Transverse colon (tissue), 4 donors: Measurements from ENCODE around the gene CHEK1. TPM values are rescaled to one million over a fixed set of nuclear protein-coding genes. Genes with fewer than 3 reads are reported as not detected.

Experiments used
- DNase-seq: peaks from one replicate; pipeline ENCODE4 v3.0.0-alpha.2; 2019
- H3K27ac ChIP-seq, 4 donors: fragments of 200-600 bp; sonication (generic); 2 replicates each; pipeline ENCODE4 v1.5.1; 2016 to 2018; ENCODE audit warnings: inconsistent platforms in 4 of 4
- H3K27me3 ChIP-seq: fragments of 200-600 bp; sonication (generic); 2 replicates; pipeline ENCODE4 v1.5.1; 2017; ENCODE audit warnings: inconsistent platforms
- H3K36me3 ChIP-seq, 4 donors: fragments of 200-600 bp; sonication (generic); 2 replicates each; pipeline ENCODE4 v1.5.1; 2017 to 2019; ENCODE audit warnings: inconsistent platforms in 4 of 4
- H3K4me1 ChIP-seq, 4 donors: fragments of 200-600 bp; sonication (generic); 2 replicates each; pipeline ENCODE4 v1.5.1; 2017 to 2020; ENCODE audit warnings: inconsistent platforms in 4 of 4
- H3K4me3 ChIP-seq, 4 donors: fragments of 200-600 bp; sonication (generic); 1 replicate in 1 of 4; 2 replicates in 3 of 4; pipeline versions ENCODE4 v1.5.1 to v1.6.1; 2017 to 2019; ENCODE audit warnings: inconsistent platforms in 4 of 4
- H3K9me3 ChIP-seq, 2 donors: fragments of 200-600 bp; sonication (generic); 2 replicates each; pipeline ENCODE4 v1.5.1; 2017 to 2019; ENCODE audit warnings: inconsistent platforms in 2 of 2
- EP300 ChIP-seq: sonication (generic); formaldehyde crosslinking; IDR thresholded peaks from one replicate; pipeline ENCODE4 v1.6.1; 2017; ENCODE audit warnings: antibody characterized with exemption, low read depth
- POLR2A ChIP-seq: fragments of 450-650 bp; IDR thresholded peaks from one replicate; pipeline ENCODE4 v1.6.1; 2016; ENCODE audit warnings: antibody characterized with exemption, mild to moderate bottlenecking, moderate library complexity
- POLR2AphosphoS5 ChIP-seq, 3 donors: sonication (generic); formaldehyde crosslinking; IDR thresholded peaks; one replicate each; pipeline ENCODE4 v1.6.1; 2016; ENCODE audit warnings: antibody characterized with exemption in 3 of 3
- WGBS, 2 donors: methylation state at CpG; one replicate each; pipeline ENCODE4 v1.1.5; 2018; ENCODE audit warnings: low coverage in 1 of 2; 5-methylcytosine and 5-hydroxymethylcytosine counted together
- in situ Hi-C, 4 donors: fragments of 200-750 bp; cut with MboI; loops; one replicate each; pipeline versions ENCODE4 v1.15.0 to v1.15.1; 2017; ENCODE audit warnings: low sequenced_read_pairs in 3 of 4, low pct_ligation_motif_present in 1 of 4, low pct_unique_long_range_greater_than_20kb in 1 of 4
- intact Hi-C: fragments of 100-400 bp; cut with DNase I; formaldehyde crosslinking; loops from one replicate; pipeline ENCODE4 v1.15.1; 2023; ENCODE audit warnings: low total_unique reads
- total RNA-seq, 4 donors: library from RNA; depleted of rRNA; stranded (reverse); fragments of >200 nt; gene quantifications; one replicate each; pipeline ENCODE4 v1.1.0, GENCODE V29; 2016
- TF ChIP-seq, protein P1 (sequence below), 5 experiments: fragments of 200-600 bp in 3 of 5; fragments of 450-650 bp in 2 of 5; sonication (generic) in 3 of 5; IDR thresholded peaks; 1 replicate in 2 of 5; 2 replicates in 3 of 5; pipeline ENCODE4 v1.5.1; 2016 to 2017; ENCODE audit warnings: antibody characterized with exemption in 5 of 5, inconsistent platforms in 3 of 5, mild to moderate bottlenecking in 2 of 5, moderate library complexity in 1 of 5

The CHEK1 gene
- total RNA-seq, 4 donors from 2014 or later: 0.37 to 194 (median 4.3) TPM

DNA sequence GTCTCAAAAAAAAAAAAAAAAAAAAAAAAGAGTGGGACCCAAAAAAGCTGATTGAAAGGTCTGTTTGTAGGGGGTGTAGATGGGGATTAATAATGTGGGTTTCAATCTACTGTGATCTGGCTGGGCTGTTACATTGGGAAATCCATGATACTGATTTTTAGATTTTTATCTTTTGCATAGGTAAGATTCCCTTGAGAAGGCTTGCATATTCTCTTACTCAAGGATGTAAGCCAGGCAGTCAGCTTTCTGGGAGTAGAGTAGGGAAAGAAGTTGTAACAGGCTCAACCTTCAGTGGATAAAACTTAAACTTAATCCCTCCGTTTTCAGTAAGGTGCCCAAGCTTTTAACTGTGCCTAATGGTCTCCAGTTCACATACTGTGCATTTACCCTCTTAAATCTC lies 1.9 kb upstream of the CHEK1 start:
- Histone ChIP-seq H3K4me1 (peaks cover 0 to 19% (median 17%) of the 10 kb centered on the region in 4 donors), H3K36me3 (peaks cover 0 to 35% (median 17%) of the 10 kb centered on the region in 4 donors), H3K9me3 (no peaks in the 10 kb centered on the region), H3K27ac (peak overlapping the region in 1 of 4 donors; percentile 94), H3K27me3 (no peaks in the 10 kb centered on the region), H3K4me3 (no peak overlapping the region)
- intact Hi-C loops: no loop called here
- TF ChIP-seq, protein P1, sequence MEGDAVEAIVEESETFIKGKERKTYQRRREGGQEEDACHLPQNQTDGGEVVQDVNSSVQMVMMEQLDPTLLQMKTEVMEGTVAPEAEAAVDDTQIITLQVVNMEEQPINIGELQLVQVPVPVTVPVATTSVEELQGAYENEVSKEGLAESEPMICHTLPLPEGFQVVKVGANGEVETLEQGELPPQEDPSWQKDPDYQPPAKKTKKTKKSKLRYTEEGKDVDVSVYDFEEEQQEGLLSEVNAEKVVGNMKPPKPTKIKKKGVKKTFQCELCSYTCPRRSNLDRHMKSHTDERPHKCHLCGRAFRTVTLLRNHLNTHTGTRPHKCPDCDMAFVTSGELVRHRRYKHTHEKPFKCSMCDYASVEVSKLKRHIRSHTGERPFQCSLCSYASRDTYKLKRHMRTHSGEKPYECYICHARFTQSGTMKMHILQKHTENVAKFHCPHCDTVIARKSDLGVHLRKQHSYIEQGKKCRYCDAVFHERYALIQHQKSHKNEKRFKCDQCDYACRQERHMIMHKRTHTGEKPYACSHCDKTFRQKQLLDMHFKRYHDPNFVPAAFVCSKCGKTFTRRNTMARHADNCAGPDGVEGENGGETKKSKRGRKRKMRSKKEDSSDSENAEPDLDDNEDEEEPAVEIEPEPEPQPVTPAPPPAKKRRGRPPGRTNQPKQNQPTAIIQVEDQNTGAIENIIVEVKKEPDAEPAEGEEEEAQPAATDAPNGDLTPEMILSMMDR (IDR thresholded peaks at IDR 0.05): no peak
- TF ChIP-seq EP300 (no peak), POLR2A (no peak), POLR2AphosphoS5 (IDR thresholded peaks at IDR 0.05) (no peak)
- 91% methylated on average over 1 of the region's 1 CpG for WGBS, 2 donors
- DNase-seq: no peak
- in situ Hi-C loops: loop anchor here in 2 of 4 donors (25.0 kb wide), 2 partner anchors 264 to 589 kb away; partner anchors contain the start of genes FAM118B (in 1 of the 2), HYLS1 (in 1 of the 2) and RPUSD4 (in 1 of the 2)

DNA sequence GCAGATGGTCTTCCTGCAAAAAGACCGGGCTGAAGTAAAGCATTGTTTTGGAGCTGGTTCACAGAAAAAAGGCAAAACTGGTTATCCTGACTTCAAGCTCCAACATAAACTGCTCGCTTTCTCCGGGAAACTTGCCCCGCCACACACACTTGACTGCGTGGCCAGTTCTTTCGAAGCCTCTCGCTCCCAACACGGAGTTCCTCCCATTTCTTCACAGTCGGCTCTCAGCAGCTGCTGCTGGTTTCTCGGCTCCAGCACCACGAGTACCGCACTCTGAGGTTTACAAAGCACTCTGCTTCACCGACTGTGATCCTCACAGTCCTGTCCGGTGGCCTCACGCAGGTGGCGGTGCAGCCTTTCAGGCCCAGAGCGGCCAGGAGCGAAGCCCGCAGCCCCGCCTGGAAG lies 264 bp downstream of the CHEK1 start:
- H3K4me1 ChIP-seq: peaks cover 0 to 19% (median 17%) of the 10 kb centered on the region in 4 donors
- peak overlapping the region; percentile 94 to 95 (median 94) for H3K27ac ChIP-seq
- DNase-seq: no peak
- H3K4me3 ChIP-seq: peak overlapping the region; percentile 52 to 71 (median 58)
- H3K9me3 ChIP-seq: no peaks in the 10 kb centered on the region
- TF ChIP-seq, protein P1 (IDR thresholded peaks at IDR 0.05): no peak
- no peak for TF ChIP-seq EP300
- no peak for TF ChIP-seq POLR2AphosphoS5 (IDR thresholded peaks at IDR 0.05)
- no peak for TF ChIP-seq POLR2A
- in situ Hi-C loops (no loop called here), intact Hi-C loops (no loop called here)
- WGBS, 2 donors: 0 to 3% methylated on average over 4 to 20 of the region's 20 CpGs
- H3K36me3 ChIP-seq: peaks cover 0 to 13% (median 6%) of the 10 kb centered on the region in 4 donors
- H3K27me3 ChIP-seq: no peaks in the 10 kb centered on the region

DNA sequence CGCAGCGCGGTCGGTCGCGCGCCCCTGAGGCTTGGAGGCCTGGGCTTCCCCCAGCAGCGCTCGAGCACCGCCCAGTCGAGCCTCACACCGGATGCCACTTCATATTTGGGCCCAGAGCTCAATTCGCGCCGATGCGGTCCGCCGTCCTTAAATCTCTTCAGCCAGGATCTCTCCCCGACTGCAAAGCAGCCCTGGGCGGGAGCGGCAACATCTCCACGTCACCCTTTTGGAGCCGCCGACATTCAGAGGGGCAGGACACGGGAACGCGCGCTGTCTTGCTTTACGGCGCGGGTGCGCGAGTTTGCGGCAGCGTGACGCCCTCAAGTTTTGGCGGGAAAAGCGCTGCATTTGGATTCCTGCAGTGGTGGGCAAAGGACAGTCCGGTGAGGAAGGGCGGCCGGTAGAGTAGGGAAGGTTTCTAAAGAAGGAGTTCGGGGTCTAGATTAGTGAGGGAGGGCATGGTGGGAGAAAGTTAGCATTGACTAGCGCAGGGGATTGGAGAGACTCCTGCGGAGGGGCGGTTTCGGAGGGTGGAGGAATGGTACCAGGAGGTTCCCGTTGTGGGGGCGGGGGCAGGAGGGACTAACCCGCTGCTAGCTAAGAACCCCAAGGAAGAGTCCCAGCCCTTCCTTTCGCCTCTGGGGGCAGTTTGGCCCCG lies 796 bp downstream of the CHEK1 start:
- Histone ChIP-seq H3K9me3 (no peaks in the 10 kb centered on the region), H3K27ac (peak overlapping the region; percentile 94 to 95 (median 94)), H3K4me3 (peak overlapping the region; percentile 52 to 71 (median 58)), H3K4me1 (peaks cover 0 to 19% (median 17%) of the 10 kb centered on the region in 4 donors), H3K36me3 (peaks cover 0 to 8% (median 3%) of the 10 kb centered on the region in 4 donors), H3K27me3 (no peaks in the 10 kb centered on the region)
- intact Hi-C loops (no loop called here), in situ Hi-C loops (no loop called here)
- WGBS, 2 donors: 0% methylated on average over 1 to 51 of the region's 51 CpGs
- DNase-seq: peak; percentile 90
- TF ChIP-seq, protein P1 (IDR thresholded peaks at IDR 0.05): no peak
- TF ChIP-seq EP300: no peak
- peak; percentile 77 to 82 (median 81) for TF ChIP-seq POLR2AphosphoS5 (IDR thresholded peaks at IDR 0.05)
- peak; percentile 79 for TF ChIP-seq POLR2A

DNA sequence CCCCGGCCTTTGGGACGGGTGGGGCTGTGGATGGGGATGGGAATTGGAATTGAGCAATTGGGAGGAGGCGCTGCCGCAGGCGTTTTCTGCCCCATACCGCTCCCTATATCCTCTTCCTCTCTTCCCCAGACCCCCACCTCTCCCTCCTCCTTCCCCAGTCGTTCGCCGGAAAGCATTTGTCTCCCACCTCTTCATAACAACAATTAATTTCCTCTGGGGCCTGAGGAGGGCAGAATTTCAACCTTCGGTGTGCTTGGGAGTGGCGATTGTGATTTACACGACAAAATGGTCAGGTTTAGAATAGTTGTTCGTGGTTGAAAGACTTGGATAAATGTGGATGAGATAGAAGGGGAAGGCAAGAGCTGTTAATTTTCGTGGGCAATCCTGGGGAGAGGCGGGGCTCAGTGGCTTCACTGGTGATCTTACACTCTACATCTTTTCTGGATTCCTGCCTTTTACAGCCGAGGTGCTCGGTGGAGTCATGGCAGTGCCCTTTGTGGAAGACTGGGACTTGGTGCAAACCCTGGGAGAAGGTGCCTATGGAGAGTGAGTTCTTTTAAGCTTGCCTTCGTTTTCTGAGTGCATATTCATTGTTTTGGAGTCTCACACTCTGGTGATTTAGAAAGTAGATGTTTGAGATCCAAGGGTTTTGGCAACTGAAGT lies 1.5 kb downstream of the CHEK1 start:
- peaks cover 0 to 1% (median under 1%) of the 10 kb centered on the region in 4 donors for H3K36me3 ChIP-seq
- H3K27me3 ChIP-seq: no peaks in the 10 kb centered on the region
- in situ Hi-C loops (no loop called here), intact Hi-C loops (no loop called here)
- peaks cover 0 to 19% (median 17%) of the 10 kb centered on the region in 4 donors for H3K4me1 ChIP-seq
- TF ChIP-seq, protein P1 (IDR thresholded peaks at IDR 0.05): peak in 1 of 5 experiments; percentile 15
- TF ChIP-seq EP300: no peak
- H3K4me3 ChIP-seq: peak overlapping the region; percentile 52 to 71 (median 58)
- peak overlapping the region; percentile 94 to 95 (median 94) for H3K27ac ChIP-seq
- H3K9me3 ChIP-seq: no peaks in the 10 kb centered on the region
- DNase-seq: no peak
- 0 to 1% methylated on average over 10 to 18 of the region's 18 CpGs for WGBS, 2 donors
